Calu3 (cell line): Measurements from ENCODE around the gene RNF112. TPM values are rescaled to one million over a fixed set of nuclear protein-coding genes. Genes with fewer than 3 reads are reported as not detected.
"Not testable (repeated sequence)": the region's sequence is repeated elsewhere in the genome, so short reads cannot be mapped to it uniquely, and the experiment has no call there.

Experiments
- BruUV-seq: library from RNA; stranded (reverse); fragments of 400-500 nt; replicated peaks from 2 replicates; lab custom pipeline; 2021; lab: Mats Ljungman, UMichigan
- CTCF ChIA-PET: fragments of 300-600 bp; sonication (Branson Sonifier 250); formaldehyde crosslinking; loops from one replicate; lab custom pipeline; 2022; ENCODE audit warnings: antibody characterized with exemption; lab: Charles Lee
- DNase-seq: peaks from one replicate; pipeline ENCODE4 v3.0.0; 2022
- H3K27ac Mint-ChIP-seq: one replicate; pipeline ENCODE4 v1.8.0; 2022; ENCODE audit warnings: mixed read lengths; ENCODE audit not compliant: unreplicated experiment
- H3K27me3 Mint-ChIP-seq: one replicate; pipeline ENCODE4 v1.8.0; 2022; ENCODE audit warnings: mixed read lengths; ENCODE audit not compliant: unreplicated experiment
- H3K36me3 Mint-ChIP-seq: one replicate; pipeline ENCODE4 v1.8.0; 2022; ENCODE audit warnings: mild to moderate bottlenecking, moderate library complexity, mixed read lengths; ENCODE audit not compliant: insufficient read depth, unreplicated experiment
- H3K4me1 Mint-ChIP-seq: one replicate; pipeline ENCODE4 v1.8.0; 2022; ENCODE audit warnings: mild to moderate bottlenecking, low read depth, mixed read lengths; ENCODE audit not compliant: unreplicated experiment
- H3K4me3 Mint-ChIP-seq: one replicate; pipeline ENCODE4 v1.8.0; 2022; ENCODE audit warnings: mild to moderate bottlenecking, low read depth, moderate library complexity, mixed read lengths; ENCODE audit not compliant: unreplicated experiment
- H3K9me3 Mint-ChIP-seq: one replicate; pipeline ENCODE4 v1.8.0; 2022; ENCODE audit warnings: low read depth, mixed read lengths; ENCODE audit not compliant: unreplicated experiment
- CTCF ChIP-seq: fragments of 200-600 bp; IDR thresholded peaks from one replicate; pipeline ENCODE4 v1.8.0; 2022; ENCODE audit warnings: antibody characterized with exemption; ENCODE audit not compliant: unreplicated experiment
- intact Hi-C: fragments of 100-400 bp; cut with micrococcal nuclease; formaldehyde crosslinking; loops from one replicate; pipeline ENCODE4 v1.10.0; 2022; ENCODE audit not compliant: unreplicated experiment
- total RNA-seq: library from RNA; stranded (reverse); gene quantifications from 2 replicates; pipeline ENCODE4 v1.2.3, GENCODE V29; 2022

The RNF112 gene
- total RNA-seq, 1 experiment from 2014 or later: 1.3 TPM

DNA sequence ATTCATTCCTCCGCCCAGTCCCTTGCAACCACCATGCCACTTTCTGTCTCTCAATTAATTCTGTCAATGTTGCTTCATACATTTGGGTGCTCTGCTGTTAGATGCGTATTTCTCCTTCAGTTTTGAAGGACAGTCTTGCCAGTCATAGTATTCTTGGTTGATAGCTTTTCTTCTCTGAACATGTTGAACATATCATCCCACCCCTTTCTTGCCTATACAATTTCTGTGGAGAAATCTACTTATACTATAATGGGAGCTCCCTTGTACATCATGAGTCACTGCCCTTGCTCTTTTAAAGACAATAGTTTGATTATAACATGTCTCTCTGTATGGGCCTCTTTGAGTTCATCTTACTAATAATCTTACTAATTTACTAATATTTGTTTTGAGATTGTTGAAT lies 34.1 kb downstream of the RNF112 start:
- Mint-ChIP-seq H3K36me3 (no peaks in the 10 kb centered on the region), H3K9me3 (no peaks in the 10 kb centered on the region)
- intact Hi-C loops: no loop called here

DNA sequence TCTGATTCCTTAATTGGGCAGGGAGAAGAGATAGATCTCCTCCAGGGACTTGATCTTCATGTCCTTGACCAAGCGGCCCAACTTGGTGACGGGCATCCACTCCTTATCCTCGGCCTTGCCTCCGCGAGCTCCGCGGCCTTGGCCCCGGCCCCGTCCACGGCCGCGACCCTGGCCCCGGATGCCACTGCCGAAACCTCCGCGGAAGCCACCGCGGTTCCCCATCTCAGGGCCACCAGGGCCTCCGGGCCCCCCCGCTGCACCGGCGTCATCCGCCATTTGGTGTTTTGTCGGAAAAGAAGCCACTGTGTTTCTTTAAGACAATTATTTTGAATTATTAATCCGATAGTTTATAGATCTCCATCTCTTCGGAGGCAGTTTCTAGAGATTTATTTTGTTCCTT lies 35.5 kb downstream of the RNF112 start:
- peaks cover 12% of the 10 kb centered on the region for H3K27me3 Mint-ChIP-seq
- H3K9me3 Mint-ChIP-seq, intact Hi-C loops, H3K36me3 Mint-ChIP-seq, H3K27ac Mint-ChIP-seq, BruUV-seq, DNase-seq, H3K4me3 Mint-ChIP-seq: not testable (repeated sequence)
- H3K4me1 Mint-ChIP-seq: peaks cover 13% of the 10 kb centered on the region
- CTCF ChIA-PET: interaction anchor here (0.8 to 3.1 kb wide), 3 partner anchors 69 to 316 kb away, joined by 3 to 30 read pairs (median 4); partner anchors contain the start of gene B9D1

More for the DNA sequence above, 34.1 kb downstream of the RNF112 start:
- no peak for TF ChIP-seq CTCF
- no TSS peak for BruUV-seq
- no peak for DNase-seq
- CTCF ChIA-PET: interaction anchor here (1.1 kb wide), 1 partner anchor 82 kb away, joined by 4 read pairs; the partner anchor contains the start of gene B9D1
- no peak overlapping the region for H3K27ac Mint-ChIP-seq
- H3K4me3 Mint-ChIP-seq: no peak overlapping the region
- H3K4me1 Mint-ChIP-seq: peaks cover 13% of the 10 kb centered on the region
- H3K27me3 Mint-ChIP-seq: peaks cover 12% of the 10 kb centered on the region

DNA sequence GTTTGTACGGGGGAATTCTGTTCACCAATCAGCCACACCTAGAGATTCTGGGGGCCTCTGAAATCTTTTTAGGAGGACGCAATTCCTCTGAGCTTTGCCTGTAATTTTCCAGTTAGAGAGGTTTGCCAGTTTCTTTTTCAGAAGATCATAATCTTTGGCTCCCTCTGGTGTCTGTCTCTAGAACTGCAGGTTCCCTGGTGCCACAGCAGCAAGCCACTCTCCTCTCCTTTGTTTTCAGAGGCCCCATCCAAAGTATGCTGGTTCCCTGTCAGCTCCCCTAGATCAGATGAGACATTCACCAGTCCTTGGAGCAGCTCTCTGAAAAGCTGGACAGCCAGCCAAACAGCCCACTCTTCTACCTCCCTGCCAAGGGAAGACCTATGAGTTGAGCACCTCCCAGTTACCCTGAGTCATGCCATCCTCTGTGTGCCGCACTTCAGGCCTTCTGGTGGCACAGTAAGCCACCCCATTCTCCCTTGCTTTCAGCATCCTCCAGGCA lies 36.1 kb downstream of the RNF112 start:
- Mint-ChIP-seq H3K4me1 (peaks cover 13% of the 10 kb centered on the region), H3K9me3 (no peaks in the 10 kb centered on the region), H3K27me3 (peaks cover 13% of the 10 kb centered on the region), H3K4me3 (no peak overlapping the region), H3K27ac (no peak overlapping the region), H3K36me3 (no peaks in the 10 kb centered on the region)
- intact Hi-C loops: loop anchor here (1.0 kb wide), 1 partner anchor 85 kb away; the partner anchor contains the start of gene B9D1
- no TSS peak for BruUV-seq
- CTCF ChIA-PET: interaction anchor here (0.8 to 3.1 kb wide), 4 partner anchors 19 to 316 kb away, joined by 3 to 30 read pairs (median 4); partner anchors contain the start of gene B9D1
- TF ChIP-seq CTCF: peak; percentile 75
- peak; percentile 69 for DNase-seq

DNA sequence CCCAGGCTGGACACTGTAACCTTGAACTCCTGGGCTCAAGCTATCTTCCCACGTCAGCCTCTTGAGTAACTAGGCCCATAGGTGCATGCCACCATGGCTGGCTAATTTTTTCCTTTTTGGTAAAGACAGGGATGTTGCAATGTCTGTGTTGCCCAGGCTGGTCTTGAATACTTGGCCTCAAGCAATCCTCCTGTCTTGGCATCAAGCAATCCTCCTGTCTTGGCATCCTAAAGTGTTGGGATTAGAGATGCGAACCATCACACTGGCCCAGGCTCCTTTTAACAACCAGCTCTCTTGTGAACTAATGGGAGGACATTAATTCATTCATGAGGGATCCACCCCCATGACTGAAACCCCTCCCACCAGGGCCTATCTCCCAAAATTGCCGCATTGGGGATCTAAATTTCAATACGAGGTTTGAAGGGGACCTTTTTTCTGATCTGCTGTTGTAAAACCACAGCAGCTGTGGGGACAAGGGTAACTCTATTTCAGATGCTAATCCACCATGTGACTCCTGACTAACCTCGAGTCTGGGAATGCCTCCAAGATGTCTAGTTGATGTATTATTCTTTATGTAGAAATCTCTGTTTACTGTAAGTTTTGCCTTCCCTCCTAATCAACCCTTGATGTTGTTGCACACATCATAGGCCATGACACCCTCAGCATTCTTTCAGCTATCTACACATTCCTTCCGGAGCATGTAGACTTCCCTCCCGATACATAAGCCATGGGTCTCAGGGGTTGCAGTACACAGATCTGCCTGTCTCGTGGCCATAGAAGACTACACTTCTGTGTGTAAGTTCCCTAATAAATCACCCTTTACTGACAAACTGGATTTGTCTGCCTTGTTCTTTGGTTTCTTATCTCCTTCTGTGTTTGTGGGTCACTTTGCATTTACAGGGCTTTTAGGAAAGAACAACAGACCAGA lies 37.6 kb downstream of the RNF112 start:
- CTCF ChIA-PET: interaction anchor here (3.1 kb wide), 1 partner anchor 86 kb away, joined by 30 read pairs; the partner anchor contains the start of gene B9D1
- BruUV-seq: no TSS peak
- H3K4me1 Mint-ChIP-seq: peaks cover 13% of the 10 kb centered on the region
- H3K4me3 Mint-ChIP-seq: no peak overlapping the region
- H3K27ac Mint-ChIP-seq: peak overlapping the region; percentile 54
- H3K27me3 Mint-ChIP-seq: peaks cover 26% of the 10 kb centered on the region
- DNase-seq: peak; percentile 7
- TF ChIP-seq CTCF: no peak
- no peaks in the 10 kb centered on the region for H3K36me3 Mint-ChIP-seq
- H3K9me3 Mint-ChIP-seq: no peaks in the 10 kb centered on the region
- intact Hi-C loops: no loop called here
